Kidney glomerular epithelial cell (primary cell): ENCODE results near the gene ADAMTS9.

Experiments used
- DNase-seq: peaks from one replicate; lab custom pipeline; 2025; lab: John Stamatoyannopoulos, UW

Gene ADAMTS9

GRCh38 chr3:64489361-64490044 is 198.3 kb downstream of the ADAMTS9 start:
- peak; percentile 71 for DNase-seq

- no peak for DNase-seq
Observed at GRCh38 chr3:64488939-64489338, 198.9 kb downstream of the ADAMTS9 start.

GRCh38 chr3:64484289-64484992 is 203.4 kb downstream of the ADAMTS9 start:
- peak; percentile 71 for DNase-seq

- no peak for DNase-seq
Observed at GRCh38 chr3:64483467-64483866, 204.3 kb downstream of the ADAMTS9 start.

GRCh38 chr3:64475037-64475436 is 212.8 kb downstream of the ADAMTS9 start:
- no peak for DNase-seq

GRCh38 chr3:64473466-64473865 is 214.3 kb downstream of the ADAMTS9 start:
- no peak for DNase-seq

- no peak for DNase-seq
Observed at GRCh38 chr3:64470436-64470835, 217.4 kb downstream of the ADAMTS9 start.

- DNase-seq = no peak
Observed at GRCh38 chr3:64467255-64467944, 220.4 kb downstream of the ADAMTS9 start.
